OCI-LY7 (cell line): ENCODE results near the gene ATP6V0E2.

Experiments used
- EZH2phosphoT487 ChIP-seq: fragments of 200-600 bp; sonication (generic); IDR thresholded peaks from 2 replicates; pipeline ENCODE4 v1.6.1; 2018; ENCODE audit warnings: low read depth, borderline replicate concordance, mild to moderate bottlenecking, mixed run types, antibody characterized with exemption, low read length, moderate library complexity, mixed read lengths
- TF ChIP-seq, protein P1 (sequence below): fragments of 200-600 bp; sonication (generic); conservative IDR thresholded peaks from 2 replicates; pipeline ENCODE4 v1.5.1; 2014; ENCODE audit warnings: mild to moderate bottlenecking, antibody characterized with exemption, low read length, moderate library complexity, mixed read lengths

DNA sequence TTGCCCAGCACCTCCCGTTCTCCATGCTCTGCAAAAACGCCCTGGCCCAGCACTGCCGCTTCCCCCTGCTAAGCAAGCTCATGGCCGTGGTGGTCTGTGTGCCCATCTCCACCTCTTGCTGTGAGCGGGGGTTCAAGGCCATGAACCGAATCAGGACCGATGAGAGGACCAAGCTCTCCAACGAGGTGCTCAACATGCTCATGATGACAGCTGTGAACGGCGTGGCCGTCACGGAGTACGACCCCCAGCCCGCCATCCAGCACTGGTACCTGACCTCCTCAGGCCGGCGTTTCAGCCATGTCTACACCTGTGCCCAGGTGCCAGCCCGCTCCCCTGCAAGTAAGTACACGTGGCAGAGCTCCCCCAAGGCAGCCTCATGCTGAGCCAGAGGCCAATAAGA is 11.6 kb upstream of the ATP6V0E2 start:
- TF ChIP-seq, protein P1, sequence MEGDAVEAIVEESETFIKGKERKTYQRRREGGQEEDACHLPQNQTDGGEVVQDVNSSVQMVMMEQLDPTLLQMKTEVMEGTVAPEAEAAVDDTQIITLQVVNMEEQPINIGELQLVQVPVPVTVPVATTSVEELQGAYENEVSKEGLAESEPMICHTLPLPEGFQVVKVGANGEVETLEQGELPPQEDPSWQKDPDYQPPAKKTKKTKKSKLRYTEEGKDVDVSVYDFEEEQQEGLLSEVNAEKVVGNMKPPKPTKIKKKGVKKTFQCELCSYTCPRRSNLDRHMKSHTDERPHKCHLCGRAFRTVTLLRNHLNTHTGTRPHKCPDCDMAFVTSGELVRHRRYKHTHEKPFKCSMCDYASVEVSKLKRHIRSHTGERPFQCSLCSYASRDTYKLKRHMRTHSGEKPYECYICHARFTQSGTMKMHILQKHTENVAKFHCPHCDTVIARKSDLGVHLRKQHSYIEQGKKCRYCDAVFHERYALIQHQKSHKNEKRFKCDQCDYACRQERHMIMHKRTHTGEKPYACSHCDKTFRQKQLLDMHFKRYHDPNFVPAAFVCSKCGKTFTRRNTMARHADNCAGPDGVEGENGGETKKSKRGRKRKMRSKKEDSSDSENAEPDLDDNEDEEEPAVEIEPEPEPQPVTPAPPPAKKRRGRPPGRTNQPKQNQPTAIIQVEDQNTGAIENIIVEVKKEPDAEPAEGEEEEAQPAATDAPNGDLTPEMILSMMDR, result no peak
- no peak for TF ChIP-seq EZH2phosphoT487
